Nephron (organoid): ENCODE results near the gene PHKA1.
"Not testable (repeated sequence)": the region's sequence is repeated elsewhere in the genome, so short reads cannot be mapped to it uniquely, and the experiment has no call there.

Source experiments
- H3K27ac Mint-ChIP-seq, 3 experiments: 2 replicates each; pipeline ENCODE4 v1.8.0; 2020; ENCODE audit warnings: mixed read lengths in 3 of 3, mild to moderate bottlenecking in 2 of 3, moderate library complexity in 1 of 3
- H3K27me3 Mint-ChIP-seq: 2 replicates; pipeline ENCODE4 v1.8.0; 2021; ENCODE audit warnings: low read depth, mild to moderate bottlenecking, moderate library complexity, mixed read lengths
- H3K36me3 Mint-ChIP-seq: 2 replicates; pipeline ENCODE4 v1.8.0; 2020; ENCODE audit warnings: low read depth, mixed read lengths
- H3K4me1 Mint-ChIP-seq: 2 replicates; pipeline ENCODE4 v1.8.0; 2020; ENCODE audit warnings: mixed read lengths
- H3K4me3 Mint-ChIP-seq, 3 experiments: 2 replicates each; pipeline ENCODE4 v1.8.0; 2020; ENCODE audit warnings: mild to moderate bottlenecking in 3 of 3, mixed read lengths in 3 of 3, moderate library complexity in 2 of 3
- H3K9me3 Mint-ChIP-seq: 2 replicates; pipeline ENCODE4 v1.8.0; 2020; ENCODE audit warnings: mixed read lengths
- TF ChIP-seq, protein P1 (sequence below), 3 experiments: fragments of 200-600 bp; sonication (generic); IDR thresholded peaks; one replicate each; pipeline ENCODE4 v1.5.0; 2021; ENCODE audit warnings: antibody characterized with exemption in 3 of 3; ENCODE audit not compliant: unreplicated experiment in 3 of 3

Gene PHKA1

DNA sequence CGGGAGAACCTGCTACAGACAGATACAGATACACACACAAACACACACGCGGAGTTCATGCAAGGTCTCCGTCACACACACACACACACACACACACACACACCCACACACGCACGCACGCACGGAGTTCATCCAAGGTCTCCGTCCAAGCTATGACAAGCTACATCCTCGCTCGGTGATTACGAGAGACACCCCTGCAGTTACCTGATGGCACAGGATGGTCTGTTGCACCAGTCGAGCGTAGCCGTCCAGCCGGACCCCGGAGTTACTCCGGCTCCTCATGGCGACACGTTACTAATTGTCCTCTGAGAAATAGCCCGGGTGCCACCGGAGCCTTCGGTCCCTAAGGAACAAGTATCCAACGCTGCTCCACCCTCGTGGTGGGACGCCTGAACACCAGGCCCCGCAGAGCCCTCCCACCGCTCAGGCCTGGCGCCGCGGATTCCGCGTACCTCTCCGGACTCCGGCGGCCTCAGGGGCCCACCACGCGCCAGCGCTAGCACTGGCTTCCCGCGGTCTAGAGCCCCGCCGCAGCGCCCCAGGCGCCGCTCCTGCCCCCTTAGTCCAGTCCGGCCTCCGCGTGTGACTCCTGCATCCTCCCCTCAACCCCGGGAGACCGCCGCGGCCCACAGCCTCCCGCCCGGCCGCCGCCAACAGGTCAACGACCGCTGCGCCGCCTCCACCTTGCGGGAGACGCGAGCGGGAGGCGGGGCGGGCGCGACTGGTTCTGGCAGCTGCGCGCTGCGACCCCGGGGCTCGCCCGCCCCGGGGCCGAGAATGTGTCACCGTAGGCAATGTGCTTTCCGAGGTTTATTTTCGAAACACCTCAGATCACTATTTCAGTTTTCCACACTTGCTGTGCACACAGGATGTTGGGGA lies at the start of gene PHKA1:
PHKA1 (minus strand) TSS at position 708 of the 879 bp plus-strand sequence; CDS start at position 282, 426 bp downstream.
- H3K36me3 Mint-ChIP-seq, H3K27me3 Mint-ChIP-seq: not testable (repeated sequence)
- Mint-ChIP-seq H3K27ac (peak within 1 kb of the TSS; percentile 84 to 91 (median 89)), H3K4me3 (peak within 1 kb of the TSS; percentile 90 to 92 (median 92)), H3K4me1 (peaks cover 21% of the 10 kb centered on the region), H3K9me3 (peaks cover 11% of the 10 kb centered on the region)

DNA sequence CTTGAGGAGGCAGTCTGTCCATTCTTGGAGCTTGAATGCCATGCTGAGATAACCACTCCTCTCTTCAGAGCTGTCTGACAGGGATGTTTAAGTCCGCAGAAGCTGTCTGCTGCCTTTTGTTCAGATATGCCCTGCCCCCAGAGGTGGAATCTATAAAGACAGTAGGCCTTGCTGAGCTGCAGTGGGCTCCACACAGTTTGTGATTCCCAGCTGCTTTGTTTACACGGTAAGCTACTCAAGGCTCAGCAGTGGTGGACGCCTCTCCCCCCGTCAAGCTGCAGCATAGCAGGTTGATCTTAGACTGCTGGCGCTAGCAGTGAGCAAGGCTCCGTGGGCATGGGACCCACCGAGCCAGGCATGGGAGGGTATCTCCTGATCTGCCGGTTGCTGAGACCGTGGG lies 46.3 kb upstream of the PHKA1 start:
- H3K36me3 Mint-ChIP-seq, H3K4me1 Mint-ChIP-seq, H3K9me3 Mint-ChIP-seq, H3K4me3 Mint-ChIP-seq, H3K27ac Mint-ChIP-seq, H3K27me3 Mint-ChIP-seq: not testable (repeated sequence)

DNA sequence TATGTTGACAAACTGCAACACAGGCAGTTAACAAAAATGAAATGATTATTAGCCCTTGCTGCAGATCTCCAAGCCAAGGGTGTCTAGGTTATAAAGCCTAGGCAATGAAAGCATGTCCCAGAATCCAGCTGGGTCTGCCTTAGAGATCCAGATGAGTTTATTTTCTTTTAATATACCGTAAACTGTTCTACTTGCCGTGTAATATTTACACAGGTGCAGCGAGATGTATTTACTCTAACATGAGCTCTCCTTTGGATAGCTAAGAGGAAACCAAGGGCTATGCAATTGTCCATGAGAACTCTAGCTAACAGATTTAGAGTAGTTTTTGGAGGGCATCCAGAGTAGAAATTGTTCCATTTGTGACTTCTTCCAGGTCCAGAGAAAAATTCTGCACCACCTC lies 34.4 kb upstream of the PHKA1 start:
- H3K36me3 Mint-ChIP-seq, H3K4me3 Mint-ChIP-seq, H3K4me1 Mint-ChIP-seq, H3K27ac Mint-ChIP-seq, H3K27me3 Mint-ChIP-seq, H3K9me3 Mint-ChIP-seq: not testable (repeated sequence)

DNA sequence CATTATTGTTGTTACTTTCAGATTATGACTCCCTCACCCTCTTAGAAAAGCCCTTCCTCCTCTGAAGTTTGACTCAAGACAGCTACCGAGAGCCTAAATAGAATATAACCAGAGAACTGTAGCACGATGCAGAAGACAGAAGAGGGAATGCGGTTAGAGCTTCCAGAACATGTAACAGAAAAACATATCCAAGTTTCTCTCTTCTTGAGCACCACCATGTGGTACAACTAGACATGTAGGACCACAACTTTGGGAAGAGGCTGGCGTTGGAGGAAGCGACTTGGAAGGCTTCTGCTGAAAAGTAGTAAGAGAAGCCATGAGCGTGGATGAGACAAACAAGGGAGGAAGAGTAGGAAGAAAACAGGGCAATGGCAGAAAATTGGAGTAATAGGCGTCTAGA lies 31.4 kb upstream of the PHKA1 start:
- not testable (repeated sequence) for H3K4me3 Mint-ChIP-seq, H3K27me3 Mint-ChIP-seq, H3K9me3 Mint-ChIP-seq

DNA sequence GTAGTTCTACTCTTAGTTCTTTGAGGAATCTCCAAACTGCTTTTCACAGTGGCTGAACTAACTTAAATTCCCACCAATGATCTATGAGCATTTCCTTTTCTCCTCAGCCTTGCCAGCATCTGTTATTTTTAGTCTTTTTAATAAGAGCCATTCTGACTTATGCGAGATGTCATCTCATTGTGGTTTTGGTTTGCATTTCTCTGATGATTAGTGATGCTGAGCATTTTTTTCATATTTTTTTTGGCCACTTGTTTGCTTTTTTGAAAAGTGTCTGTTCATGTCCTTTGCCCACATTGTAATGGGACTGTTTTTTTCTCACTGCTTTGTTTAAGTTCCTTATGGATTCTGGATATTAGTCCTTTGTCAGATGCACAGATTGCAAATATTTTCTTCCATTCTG lies 21.5 kb upstream of the PHKA1 start:
- H3K36me3 Mint-ChIP-seq: no peaks in the 10 kb centered on the region
- TF ChIP-seq, protein P1, sequence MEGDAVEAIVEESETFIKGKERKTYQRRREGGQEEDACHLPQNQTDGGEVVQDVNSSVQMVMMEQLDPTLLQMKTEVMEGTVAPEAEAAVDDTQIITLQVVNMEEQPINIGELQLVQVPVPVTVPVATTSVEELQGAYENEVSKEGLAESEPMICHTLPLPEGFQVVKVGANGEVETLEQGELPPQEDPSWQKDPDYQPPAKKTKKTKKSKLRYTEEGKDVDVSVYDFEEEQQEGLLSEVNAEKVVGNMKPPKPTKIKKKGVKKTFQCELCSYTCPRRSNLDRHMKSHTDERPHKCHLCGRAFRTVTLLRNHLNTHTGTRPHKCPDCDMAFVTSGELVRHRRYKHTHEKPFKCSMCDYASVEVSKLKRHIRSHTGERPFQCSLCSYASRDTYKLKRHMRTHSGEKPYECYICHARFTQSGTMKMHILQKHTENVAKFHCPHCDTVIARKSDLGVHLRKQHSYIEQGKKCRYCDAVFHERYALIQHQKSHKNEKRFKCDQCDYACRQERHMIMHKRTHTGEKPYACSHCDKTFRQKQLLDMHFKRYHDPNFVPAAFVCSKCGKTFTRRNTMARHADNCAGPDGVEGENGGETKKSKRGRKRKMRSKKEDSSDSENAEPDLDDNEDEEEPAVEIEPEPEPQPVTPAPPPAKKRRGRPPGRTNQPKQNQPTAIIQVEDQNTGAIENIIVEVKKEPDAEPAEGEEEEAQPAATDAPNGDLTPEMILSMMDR (IDR thresholded peaks at IDR 0.05; ENCODE audit: unreplicated experiment in 3 of 3): no peak
- no peaks in the 10 kb centered on the region for H3K4me1 Mint-ChIP-seq

More for the DNA sequence above, 31.4 kb upstream of the PHKA1 start:
- H3K4me1 Mint-ChIP-seq, H3K27ac Mint-ChIP-seq, H3K36me3 Mint-ChIP-seq: not testable (repeated sequence)

DNA sequence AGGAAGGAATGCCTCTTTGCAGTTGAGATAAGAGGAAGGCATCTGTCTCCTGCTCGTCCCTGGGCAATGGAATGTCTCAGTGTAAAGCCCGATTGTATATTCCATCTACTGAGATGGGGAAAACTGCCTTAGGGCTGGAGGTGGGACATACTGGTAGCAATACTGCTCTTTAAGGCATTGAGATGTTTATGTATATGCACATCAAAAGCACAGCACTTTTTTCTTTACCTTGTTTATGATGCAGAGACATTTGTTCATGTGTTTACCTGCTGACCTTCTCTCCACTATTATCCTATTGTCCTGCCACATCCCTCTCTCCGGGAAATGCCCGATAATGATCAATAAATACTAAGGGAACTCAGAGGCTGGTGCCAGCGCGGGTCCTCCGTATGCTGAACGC lies 19.5 kb upstream of the PHKA1 start:
- H3K9me3 Mint-ChIP-seq: peaks cover 30% of the 10 kb centered on the region
- H3K36me3 Mint-ChIP-seq: not testable (repeated sequence)

More for the DNA sequence above, 21.5 kb upstream of the PHKA1 start:
- peaks cover 28% of the 10 kb centered on the region for H3K9me3 Mint-ChIP-seq
- no peaks in the 10 kb centered on the region for H3K27me3 Mint-ChIP-seq
- no peak overlapping the region for H3K27ac Mint-ChIP-seq
- no peak overlapping the region for H3K4me3 Mint-ChIP-seq

DNA sequence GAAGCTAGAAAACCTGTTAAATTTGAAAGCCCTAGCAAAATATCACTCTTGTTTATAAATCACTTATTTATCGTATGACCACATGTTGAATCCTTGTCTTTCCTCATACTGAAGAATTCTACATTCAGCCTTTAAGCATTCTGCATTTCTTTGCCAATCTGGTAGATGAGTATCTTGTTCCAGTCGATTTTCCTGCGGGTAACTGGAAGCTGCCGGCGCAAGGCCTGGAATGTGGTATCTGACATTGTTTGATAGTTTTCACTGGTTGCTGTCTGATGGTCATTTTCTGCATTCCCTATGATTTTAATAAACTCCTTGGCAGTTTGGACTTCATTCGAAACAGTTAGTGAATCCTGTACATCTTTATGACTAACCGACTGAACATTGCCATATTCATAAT lies 13.7 kb upstream of the PHKA1 start:
- H3K27ac Mint-ChIP-seq: no peak overlapping the region
- H3K36me3 Mint-ChIP-seq: no peaks in the 10 kb centered on the region
- H3K27me3 Mint-ChIP-seq: peaks cover 3% of the 10 kb centered on the region
- H3K4me3 Mint-ChIP-seq: no peak overlapping the region
- no peaks in the 10 kb centered on the region for H3K4me1 Mint-ChIP-seq
- TF ChIP-seq, protein P1 (IDR thresholded peaks at IDR 0.05; ENCODE audit: unreplicated experiment in 3 of 3): no peak
- H3K9me3 Mint-ChIP-seq: peaks cover 6% of the 10 kb centered on the region

More for the DNA sequence above, 19.5 kb upstream of the PHKA1 start:
- not testable (repeated sequence) for H3K27me3 Mint-ChIP-seq, H3K4me1 Mint-ChIP-seq, H3K4me3 Mint-ChIP-seq, H3K27ac Mint-ChIP-seq

DNA sequence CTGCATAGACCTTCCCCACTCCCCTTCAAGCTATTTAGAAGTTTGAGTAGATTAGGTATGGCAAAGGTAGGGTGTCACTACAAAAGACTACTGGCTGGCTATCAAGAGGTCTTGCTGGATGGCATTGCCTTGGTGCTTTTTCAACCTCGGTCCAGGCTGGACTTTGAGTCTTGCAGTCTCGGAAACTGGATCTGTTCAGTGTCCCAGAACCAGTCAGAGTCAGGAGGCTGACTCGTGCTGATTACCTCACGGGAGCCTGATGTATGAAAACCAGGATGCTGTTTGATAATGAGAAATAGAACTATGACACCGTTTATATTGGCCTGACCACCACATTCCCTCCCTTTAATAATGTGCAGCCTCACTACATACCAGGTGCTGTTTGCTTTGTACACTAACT lies 2.7 kb upstream of the PHKA1 start:
- no peaks in the 10 kb centered on the region for H3K27me3 Mint-ChIP-seq
- peaks cover 11% of the 10 kb centered on the region for H3K9me3 Mint-ChIP-seq
- peak overlapping the region in 1 of 3 experiments; percentile 5 for H3K4me3 Mint-ChIP-seq
- H3K4me1 Mint-ChIP-seq: peaks cover 21% of the 10 kb centered on the region
- no peak overlapping the region for H3K27ac Mint-ChIP-seq
- TF ChIP-seq, protein P1 (IDR thresholded peaks at IDR 0.05; ENCODE audit: unreplicated experiment in 3 of 3): no peak
- no peaks in the 10 kb centered on the region for H3K36me3 Mint-ChIP-seq
